Mammary epithelial cell (primary cell): ENCODE measurements around the gene UBD.

Experiments
- CTCF ChIP-seq, 2 donors: IDR thresholded peaks in 1 of 2; conservative IDR thresholded peaks in 1 of 2; 2 replicates each; pipeline ENCODE4 v1.5.1; 2011 to 2012; ENCODE audit warnings: inconsistent platforms in 2 of 2, low read length in 2 of 2, mild to moderate bottlenecking in 2 of 2, control low read depth in 1 of 2, low read depth in 1 of 2; ENCODE audit not compliant: insufficient read depth in 1 of 2; ENCODE audit errors: extremely low read depth in 1 of 2
- EZH2 ChIP-seq: IDR thresholded peaks from 2 replicates; pipeline ENCODE4 v1.6.1; 2012; ENCODE audit warnings: low read length, inconsistent platforms, borderline replicate concordance

GRCh38 chr6:29509711-29510110 lies 49.8 kb downstream of the UBD start:
- TF ChIP-seq CTCF (conservative IDR thresholded peaks at IDR 0.05 in 1 of 2, IDR thresholded peaks at IDR 0.05 in 1 of 2; ENCODE audit: extremely low read depth in 1 of 2, insufficient read depth in 1 of 2, low read depth in 1 of 2, low read length in 2 of 2) (no peak), EZH2 (no peak)
